ENCODE data around the gene GTF2F2. TPM values are rescaled to one million over a fixed set of nuclear protein-coding genes. Genes with fewer than 3 reads are reported as not detected.

The GTF2F2 gene
- total RNA-seq, 2 experiments from 2014 or later: 19.9 to 25.6 TPM

- Mint-ChIP-seq H3K4me3 (no peak overlapping the region), H3K9me3 (ENCODE audit: low read depth) (peaks cover 8% of the 10 kb centered on the region), H3K36me3 (ENCODE audit: low read depth) (peaks cover 37% of the 10 kb centered on the region), H3K27me3 (no peaks in the 10 kb centered on the region), H3K27ac (no peak overlapping the region), H3K4me1 (peaks cover 13% of the 10 kb centered on the region)
- ChIA-PET CTCF (interaction anchor here (0.6 to 1.5 kb wide), 2 partner anchors 10 to 15 kb away, joined by 4 read pairs; no protein-coding TSS in a partner anchor), POLR2A (no interaction called here)
- ATAC-seq: no peak
- no peak for DNase-seq
- intact Hi-C loops (cut with DNase I, micrococcal nuclease): no loop called here
These were observed 41.9 kb downstream of the GTF2F2 start for GRCh38 chr13:45162194-45162593.

GRCh38 chr13:45162821-45163220, 42.5 kb downstream of the GTF2F2 start:
- peak; percentile 63 for ATAC-seq
- no peak for DNase-seq
- H3K36me3 Mint-ChIP-seq (ENCODE audit: low read depth): peaks cover 32% of the 10 kb centered on the region
- ChIA-PET POLR2A (no interaction called here), CTCF (interaction anchor here (1.5 kb wide), 1 partner anchor 16 kb away, joined by 4 read pairs; no protein-coding TSS in a partner anchor)
- peaks cover 13% of the 10 kb centered on the region for H3K4me1 Mint-ChIP-seq
- H3K27ac Mint-ChIP-seq: no peak overlapping the region
- no peak overlapping the region for H3K4me3 Mint-ChIP-seq
- peaks cover 7% of the 10 kb centered on the region for H3K9me3 Mint-ChIP-seq (ENCODE audit: low read depth)
- intact Hi-C loops (cut with DNase I, micrococcal nuclease): no loop called here
- no peaks in the 10 kb centered on the region for H3K27me3 Mint-ChIP-seq

- no peak overlapping the region for H3K4me3 Mint-ChIP-seq
- intact Hi-C loops (cut with DNase I, micrococcal nuclease): no loop called here
- no peak for DNase-seq
These were observed 46.5 kb downstream of the GTF2F2 start for GRCh38 chr13:45166858-45167257.

GRCh38 chr13:45167611-45168554, 47.6 kb downstream of the GTF2F2 start:
- no peak overlapping the region for H3K4me3 Mint-ChIP-seq
- DNase-seq (no peak), ATAC-seq (no peak)
- H3K27ac Mint-ChIP-seq: no peak overlapping the region
- ChIA-PET CTCF (no interaction called here), POLR2A (interaction anchor here (0.6 kb wide), 1 partner anchor 1864 kb away, joined by 3 read pairs; no protein-coding TSS in a partner anchor)
- no peaks in the 10 kb centered on the region for H3K9me3 Mint-ChIP-seq (ENCODE audit: low read depth)
- H3K27me3 Mint-ChIP-seq: no peaks in the 10 kb centered on the region
- intact Hi-C loops (cut with DNase I, micrococcal nuclease): no loop called here
- H3K4me1 Mint-ChIP-seq: peaks cover 13% of the 10 kb centered on the region
- peaks cover 28% of the 10 kb centered on the region for H3K36me3 Mint-ChIP-seq (ENCODE audit: low read depth)

More at GRCh38 chr13:45166858-45167257, 46.5 kb downstream of the GTF2F2 start:
- peaks cover 16% of the 10 kb centered on the region for H3K4me1 Mint-ChIP-seq
- CTCF ChIA-PET: no interaction called here
- no peak for ATAC-seq
- H3K36me3 Mint-ChIP-seq (ENCODE audit: low read depth): peaks cover 21% of the 10 kb centered on the region
- no peak overlapping the region for H3K27ac Mint-ChIP-seq
- POLR2A ChIA-PET: no interaction called here
- H3K9me3 Mint-ChIP-seq (ENCODE audit: low read depth): no peaks in the 10 kb centered on the region
- no peaks in the 10 kb centered on the region for H3K27me3 Mint-ChIP-seq

- H3K36me3 Mint-ChIP-seq (ENCODE audit: low read depth): peaks cover 33% of the 10 kb centered on the region
- H3K27me3 Mint-ChIP-seq: no peaks in the 10 kb centered on the region
- ATAC-seq (no peak), DNase-seq (no peak)
- peaks cover 13% of the 10 kb centered on the region for H3K4me1 Mint-ChIP-seq
- no peak overlapping the region for H3K4me3 Mint-ChIP-seq
- no peaks in the 10 kb centered on the region for H3K9me3 Mint-ChIP-seq (ENCODE audit: low read depth)
- POLR2A ChIA-PET: no interaction called here
- intact Hi-C loops (cut with DNase I, micrococcal nuclease): no loop called here
- no peak overlapping the region for H3K27ac Mint-ChIP-seq
- CTCF ChIA-PET: no interaction called here
These were observed 48.2 kb downstream of the GTF2F2 start for GRCh38 chr13:45168555-45168930.

- Mint-ChIP-seq H3K4me3 (no peak overlapping the region), H3K36me3 (ENCODE audit: low read depth) (peaks cover 38% of the 10 kb centered on the region), H3K27ac (no peak overlapping the region), H3K4me1 (peaks cover 29% of the 10 kb centered on the region), H3K27me3 (no peaks in the 10 kb centered on the region), H3K9me3 (ENCODE audit: low read depth) (no peaks in the 10 kb centered on the region)
- POLR2A ChIA-PET: no interaction called here
- DNase-seq (no peak), ATAC-seq (no peak)
- intact Hi-C loops (cut with DNase I, micrococcal nuclease): no loop called here
- CTCF ChIA-PET: interaction anchor here (0.6 to 0.7 kb wide), 2 partner anchors 29 to 447 kb away, joined by 3 read pairs; no protein-coding TSS in a partner anchor
These were observed 54.2 kb downstream of the GTF2F2 start for GRCh38 chr13:45174478-45174877.

GRCh38 chr13:45178349-45179162, 58.2 kb downstream of the GTF2F2 start:
- intact Hi-C loops (cut with DNase I, micrococcal nuclease): no loop called here

GRCh38 chr13:45179428-45179827, 59.1 kb downstream of the GTF2F2 start:
- Mint-ChIP-seq H3K9me3 (ENCODE audit: low read depth) (no peaks in the 10 kb centered on the region), H3K27me3 (no peaks in the 10 kb centered on the region), H3K4me3 (no peak overlapping the region), H3K4me1 (peaks cover 27% of the 10 kb centered on the region), H3K27ac (no peak overlapping the region), H3K36me3 (ENCODE audit: low read depth) (peaks cover 24% of the 10 kb centered on the region)
- CTCF ChIA-PET: interaction anchor here (1.0 kb wide), 1 partner anchor 9 kb away, joined by 3 read pairs; no protein-coding TSS in a partner anchor
- DNase-seq (no peak), ATAC-seq (no peak)
- POLR2A ChIA-PET: no interaction called here
- intact Hi-C loops (cut with DNase I, micrococcal nuclease): no loop called here

More at GRCh38 chr13:45178349-45179162, 58.2 kb downstream of the GTF2F2 start:
- no peak overlapping the region for H3K27ac Mint-ChIP-seq
- peaks cover 21% of the 10 kb centered on the region for H3K36me3 Mint-ChIP-seq (ENCODE audit: low read depth)
- H3K9me3 Mint-ChIP-seq (ENCODE audit: low read depth): no peaks in the 10 kb centered on the region
- H3K4me1 Mint-ChIP-seq: peaks cover 27% of the 10 kb centered on the region
- POLR2A ChIA-PET: no interaction called here
- CTCF ChIA-PET: no interaction called here
- peak; percentile 67 for ATAC-seq
- no peak overlapping the region for H3K4me3 Mint-ChIP-seq
- DNase-seq: peak; percentile 22
- H3K27me3 Mint-ChIP-seq: no peaks in the 10 kb centered on the region

- no peaks in the 10 kb centered on the region for H3K27me3 Mint-ChIP-seq
- peaks cover 23% of the 10 kb centered on the region for H3K36me3 Mint-ChIP-seq (ENCODE audit: low read depth)
- no peaks in the 10 kb centered on the region for H3K9me3 Mint-ChIP-seq (ENCODE audit: low read depth)
- ChIA-PET CTCF (no interaction called here), POLR2A (no interaction called here)
- no peak for DNase-seq
- H3K4me1 Mint-ChIP-seq: peaks cover 27% of the 10 kb centered on the region
- peak; percentile 11 for ATAC-seq
- intact Hi-C loops (cut with DNase I, micrococcal nuclease): no loop called here
- H3K27ac Mint-ChIP-seq: no peak overlapping the region
- H3K4me3 Mint-ChIP-seq: no peak overlapping the region
These were observed 60.0 kb downstream of the GTF2F2 start for GRCh38 chr13:45180303-45180702.

- POLR2A ChIA-PET: no interaction called here
- H3K4me1 Mint-ChIP-seq: peaks cover 27% of the 10 kb centered on the region
- DNase-seq: no peak
- H3K4me3 Mint-ChIP-seq: no peak overlapping the region
- peaks cover 23% of the 10 kb centered on the region for H3K36me3 Mint-ChIP-seq (ENCODE audit: low read depth)
- ATAC-seq: no peak
- intact Hi-C loops (cut with DNase I, micrococcal nuclease): no loop called here
- no peak overlapping the region for H3K27ac Mint-ChIP-seq
- H3K27me3 Mint-ChIP-seq: no peaks in the 10 kb centered on the region
- H3K9me3 Mint-ChIP-seq (ENCODE audit: low read depth): no peaks in the 10 kb centered on the region
- CTCF ChIA-PET: interaction anchor here (1.2 to 1.4 kb wide), 2 partner anchors 12 to 24 kb away, joined by 3 to 6 read pairs; no protein-coding TSS in a partner anchor
These were observed 60.6 kb downstream of the GTF2F2 start for GRCh38 chr13:45180713-45181601.

- Mint-ChIP-seq H3K4me1 (peaks cover 9% of the 10 kb centered on the region), H3K27me3 (no peaks in the 10 kb centered on the region), H3K27ac (peak overlapping the region; percentile 42), H3K4me3 (no peak overlapping the region), H3K36me3 (ENCODE audit: low read depth) (peaks cover 24% of the 10 kb centered on the region), H3K9me3 (ENCODE audit: low read depth) (no peaks in the 10 kb centered on the region)
- intact Hi-C loops (cut with DNase I, micrococcal nuclease): no loop called here
- ChIA-PET CTCF (no interaction called here), POLR2A (no interaction called here)
- DNase-seq (no peak), ATAC-seq (no peak)
These were observed 64.4 kb downstream of the GTF2F2 start for GRCh38 chr13:45184693-45185092.
